ENCODE data around the gene EPS8.
A peak's percentile ranks its signal among the peaks of the same experiment; 100 is the strongest.

EPS8 gene

GRCh38 chr12:15789220-15790171 lies at the start of gene EPS8:
TSS of gene EPS8 (minus strand) at chr12:15789388. CDS start at chr12:15682951, 106,437 bp downstream.
- DNase-seq (ENCODE audit: low spot score): peak; percentile 98

- DNase-seq (ENCODE audit: low spot score): peak; percentile 24
Measured at GRCh38 chr12:15837141-15837790, 48.1 kb upstream of the EPS8 start.

DNA sequence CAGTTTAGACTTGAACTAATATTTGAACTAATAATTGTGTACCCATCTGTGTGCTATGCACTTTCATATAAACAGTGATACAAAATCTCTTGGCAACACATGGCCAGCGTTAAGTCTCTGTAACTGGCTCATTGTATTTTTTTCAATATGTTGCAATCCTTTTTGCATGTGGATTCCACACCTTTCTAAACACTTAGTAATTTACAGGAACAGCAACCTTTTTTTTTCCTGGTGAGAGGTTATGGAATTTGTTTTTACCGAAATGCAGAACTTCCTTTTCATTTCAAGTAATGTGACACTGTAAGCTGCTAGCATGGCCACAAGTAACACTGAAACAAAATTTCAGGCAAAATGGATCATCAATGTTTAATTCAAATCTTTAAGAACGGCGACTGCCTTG lies 45.4 kb upstream of the EPS8 start:
- no peak for DNase-seq (ENCODE audit: low spot score)

DNA sequence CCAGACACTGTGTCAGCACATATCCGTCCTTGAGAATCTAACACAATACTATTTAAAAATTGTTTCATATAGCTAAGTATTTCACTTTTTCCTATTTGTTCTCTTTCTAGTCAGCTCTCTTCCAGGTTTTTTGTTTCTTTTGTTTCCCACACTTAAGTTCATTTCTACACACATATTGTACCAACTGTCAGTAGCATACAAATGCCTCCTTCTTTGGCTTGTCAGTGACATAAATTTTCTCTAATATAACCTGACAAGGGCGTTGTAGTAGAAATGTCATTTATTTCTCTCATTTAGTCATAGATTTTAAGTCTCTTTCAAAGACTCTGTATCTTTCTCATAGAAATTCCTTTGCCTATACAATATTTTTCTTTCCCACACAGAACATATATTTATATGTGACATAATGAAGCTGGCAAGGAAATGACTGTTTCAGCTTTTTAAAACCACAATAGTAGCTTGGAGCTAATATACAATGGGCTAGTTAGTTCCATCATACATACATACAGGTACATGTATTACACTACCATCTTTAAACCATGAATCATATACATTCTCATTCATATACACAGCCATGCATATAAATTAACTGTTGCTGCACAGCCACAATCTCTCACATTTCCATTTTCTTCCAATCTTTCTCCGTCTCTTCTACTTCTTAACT lies 42.3 kb upstream of the EPS8 start:
- DNase-seq (ENCODE audit: low spot score): no peak

- DNase-seq (ENCODE audit: low spot score): peak; percentile 20
Measured at GRCh38 chr12:15830538-15830937, 41.4 kb upstream of the EPS8 start.

DNA sequence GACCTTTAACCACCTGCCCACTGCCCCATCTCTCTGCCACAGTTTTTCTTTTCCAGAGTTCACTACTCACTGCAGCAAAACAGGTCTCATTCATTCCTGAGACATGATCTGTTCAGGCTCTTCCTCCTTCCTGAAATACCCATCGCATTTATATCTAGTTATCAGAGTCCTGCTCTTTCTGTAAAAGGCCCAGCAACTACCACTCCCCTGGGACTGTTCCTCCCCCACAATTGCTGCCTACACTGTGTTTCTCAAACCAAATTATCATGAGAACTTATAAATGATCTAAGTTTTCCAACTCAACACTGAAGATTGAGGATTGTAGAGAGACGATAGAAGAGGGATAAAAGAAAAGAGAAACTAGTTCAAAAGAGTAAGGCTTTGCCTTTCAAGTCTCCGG lies 40.8 kb upstream of the EPS8 start:
- DNase-seq (ENCODE audit: low spot score): peak; percentile 10

GRCh38 chr12:15829255-15829654 lies 40.1 kb upstream of the EPS8 start:
- no peak for DNase-seq (ENCODE audit: low spot score)

- no peak for DNase-seq (ENCODE audit: low spot score)
Measured at GRCh38 chr12:15827136-15827535, 37.9 kb upstream of the EPS8 start.

DNA sequence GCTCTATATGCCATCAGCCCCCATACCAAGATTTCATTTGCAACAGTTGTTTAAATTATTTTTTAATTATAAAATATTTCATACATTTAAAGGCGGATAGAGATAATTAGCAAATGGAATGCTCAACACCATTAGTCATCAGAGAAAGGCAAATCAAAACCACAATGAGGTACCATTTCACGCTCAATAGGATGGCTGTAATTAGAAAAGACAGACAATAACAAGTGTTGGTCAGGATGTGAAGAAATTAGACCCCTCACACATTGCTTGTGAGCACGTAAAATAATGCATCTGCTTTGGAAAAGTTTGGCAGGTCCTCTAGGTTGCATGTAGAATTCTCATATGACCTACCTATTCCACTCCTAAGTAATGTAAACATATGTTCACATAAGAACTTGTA lies 35.3 kb upstream of the EPS8 start:
- DNase-seq (ENCODE audit: low spot score): no peak

DNA sequence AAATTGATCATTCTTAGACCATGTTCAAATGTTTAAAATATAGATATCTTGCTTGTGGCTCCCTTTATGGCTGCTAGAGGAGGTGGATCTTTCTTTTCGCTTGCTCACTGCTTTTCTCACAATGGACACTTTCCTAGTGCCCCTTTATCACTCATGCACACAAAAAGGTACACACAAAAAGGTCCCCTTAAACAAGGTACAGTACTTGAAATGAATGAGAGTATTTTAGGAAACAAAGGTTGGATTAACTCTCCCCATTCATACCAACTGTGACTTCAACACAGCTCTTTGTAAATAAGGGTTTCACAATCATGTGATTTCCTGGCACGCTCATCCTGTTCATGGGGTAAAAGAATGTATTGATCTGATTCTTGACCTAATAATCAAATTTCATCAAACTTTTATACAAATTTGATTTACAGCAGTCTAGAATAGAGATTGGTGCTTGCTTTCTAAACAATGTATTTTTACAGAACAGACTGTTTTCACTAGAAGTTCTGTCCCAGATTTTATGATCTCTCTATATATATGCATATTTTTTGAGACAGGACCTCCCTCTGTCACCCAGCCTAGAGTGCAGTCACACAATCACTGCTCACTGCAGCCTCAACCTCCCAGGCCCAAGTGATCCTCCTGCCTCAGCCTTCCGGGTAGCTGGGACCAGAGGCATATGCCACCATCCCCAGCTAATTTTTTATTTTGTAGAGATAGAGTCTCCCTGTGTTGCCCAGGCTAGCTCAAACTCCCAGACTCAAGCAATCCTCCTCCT lies 34.4 kb upstream of the EPS8 start:
- no peak for DNase-seq (ENCODE audit: low spot score)

DNA sequence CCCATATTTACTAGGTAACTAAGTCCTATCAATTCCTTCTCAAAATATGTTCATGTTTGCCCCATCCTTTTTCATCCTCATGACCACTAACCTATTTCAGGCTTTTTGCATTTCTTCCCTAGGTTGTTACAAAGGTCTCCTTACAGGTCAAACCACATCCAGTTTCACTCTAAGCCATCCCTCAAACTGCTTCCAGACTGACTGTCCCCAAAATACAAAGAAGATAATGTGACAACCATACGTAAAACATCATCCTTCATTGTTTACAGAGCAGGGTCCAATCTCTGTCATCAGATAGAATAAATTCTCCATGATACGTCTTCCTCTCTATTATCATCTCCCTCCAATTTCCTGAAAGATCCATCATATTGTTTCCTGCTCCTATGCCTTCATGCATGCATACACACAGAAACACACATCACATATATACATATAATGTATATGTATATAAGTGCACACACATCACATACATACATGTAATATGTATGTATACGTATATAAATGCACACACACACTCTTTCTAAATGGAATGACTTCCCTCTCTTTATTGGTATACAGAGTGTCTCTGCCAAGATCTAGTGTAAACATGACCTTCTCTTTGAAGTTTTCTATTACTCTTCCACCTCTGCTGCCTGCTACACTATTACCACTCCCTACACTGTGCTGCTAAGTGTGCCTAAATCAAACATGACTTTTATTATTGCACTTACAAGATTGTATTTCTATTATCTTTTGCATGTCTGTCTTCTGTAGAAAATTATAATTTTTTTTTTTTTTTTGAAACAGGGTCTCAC lies 30.7 kb upstream of the EPS8 start:
- DNase-seq (ENCODE audit: low spot score): no peak

- DNase-seq (ENCODE audit: low spot score): no peak
Measured at GRCh38 chr12:15818418-15818817, 29.2 kb upstream of the EPS8 start.

DNA sequence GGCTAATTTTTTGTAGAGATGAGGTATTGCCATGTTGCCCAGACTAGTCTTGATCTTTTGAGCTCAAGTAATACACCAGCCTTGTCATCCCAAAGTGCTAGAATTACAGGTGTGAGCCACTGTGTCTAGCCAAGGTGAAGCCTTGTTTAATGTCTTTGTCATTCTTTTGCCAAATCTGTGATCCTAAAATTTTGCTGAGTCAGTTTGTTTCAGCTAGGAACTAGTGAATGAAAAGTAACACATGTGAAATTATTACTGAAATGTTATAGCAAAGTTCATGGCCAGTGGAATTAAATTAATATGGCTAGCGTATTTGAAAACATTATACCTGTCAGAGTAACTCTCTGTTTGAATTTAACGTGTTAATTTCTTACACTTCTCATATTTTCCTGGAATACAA lies 26.5 kb upstream of the EPS8 start:
- no peak for DNase-seq (ENCODE audit: low spot score)

GRCh38 chr12:15811214-15812127 lies 22.3 kb upstream of the EPS8 start:
- DNase-seq (ENCODE audit: low spot score): no peak

DNA sequence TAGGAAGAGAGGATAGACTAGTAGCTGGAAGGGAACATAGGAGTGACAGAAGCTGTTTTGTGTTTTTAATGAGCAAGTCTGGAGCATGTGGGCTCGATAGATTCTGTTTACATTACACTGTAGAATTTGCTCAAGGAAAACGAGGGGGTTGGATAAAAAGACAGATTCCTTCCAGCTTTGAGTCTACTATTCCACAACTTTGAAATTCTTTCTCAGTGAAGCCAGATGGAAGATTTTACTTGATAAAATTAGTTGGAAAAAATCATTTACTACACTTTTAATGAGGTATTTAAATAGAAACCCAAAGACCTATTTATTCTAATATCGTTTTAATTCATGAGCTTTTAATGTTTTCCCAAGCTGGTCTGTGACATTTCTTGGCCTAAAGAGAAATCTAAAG lies 19.5 kb upstream of the EPS8 start:
- peak; percentile 24 for DNase-seq (ENCODE audit: low spot score)

GRCh38 chr12:15808250-15808649 lies 19.1 kb upstream of the EPS8 start:
- no peak for DNase-seq (ENCODE audit: low spot score)

DNA sequence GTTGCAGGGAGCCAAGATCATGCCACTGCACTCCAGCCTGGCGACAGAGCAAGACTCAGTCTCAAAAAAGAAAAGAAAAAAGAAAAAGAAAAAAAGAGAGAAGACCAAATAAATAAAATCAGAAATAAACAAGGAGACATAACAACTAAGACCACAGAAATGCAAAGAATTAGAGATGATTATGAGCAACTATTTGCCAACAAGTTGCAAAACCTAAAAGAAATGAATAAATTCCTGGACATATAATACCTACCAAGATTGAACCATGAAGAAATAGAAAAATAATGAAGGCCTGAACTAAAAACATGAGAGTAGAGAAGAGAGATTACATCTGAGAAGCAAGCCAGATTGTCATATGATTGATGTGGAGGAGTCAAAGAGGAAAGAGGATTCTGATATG lies 17.6 kb upstream of the EPS8 start:
- DNase-seq (ENCODE audit: low spot score): no peak

GRCh38 chr12:15801770-15802744 lies 12.9 kb upstream of the EPS8 start:
- DNase-seq (ENCODE audit: low spot score): no peak

- no peak for DNase-seq (ENCODE audit: low spot score)
Measured at GRCh38 chr12:15800278-15800677, 11.1 kb upstream of the EPS8 start.

All from AG08396 (cell line).